NCI-H510A treated with DMSO at 0.1 percent for 48 hours (cell line): ENCODE data around the gene LY86.
A peak's percentile ranks its signal among the peaks of the same experiment; 100 is the strongest.
"Not testable (repeated sequence)": the region's sequence is repeated elsewhere in the genome, so short reads cannot be mapped to it uniquely, and the experiment has no call there.

Experiments used
- DNase-seq: peaks from one replicate; lab custom pipeline; 2025; lab: John Stamatoyannopoulos, UW

Gene LY86

DNA sequence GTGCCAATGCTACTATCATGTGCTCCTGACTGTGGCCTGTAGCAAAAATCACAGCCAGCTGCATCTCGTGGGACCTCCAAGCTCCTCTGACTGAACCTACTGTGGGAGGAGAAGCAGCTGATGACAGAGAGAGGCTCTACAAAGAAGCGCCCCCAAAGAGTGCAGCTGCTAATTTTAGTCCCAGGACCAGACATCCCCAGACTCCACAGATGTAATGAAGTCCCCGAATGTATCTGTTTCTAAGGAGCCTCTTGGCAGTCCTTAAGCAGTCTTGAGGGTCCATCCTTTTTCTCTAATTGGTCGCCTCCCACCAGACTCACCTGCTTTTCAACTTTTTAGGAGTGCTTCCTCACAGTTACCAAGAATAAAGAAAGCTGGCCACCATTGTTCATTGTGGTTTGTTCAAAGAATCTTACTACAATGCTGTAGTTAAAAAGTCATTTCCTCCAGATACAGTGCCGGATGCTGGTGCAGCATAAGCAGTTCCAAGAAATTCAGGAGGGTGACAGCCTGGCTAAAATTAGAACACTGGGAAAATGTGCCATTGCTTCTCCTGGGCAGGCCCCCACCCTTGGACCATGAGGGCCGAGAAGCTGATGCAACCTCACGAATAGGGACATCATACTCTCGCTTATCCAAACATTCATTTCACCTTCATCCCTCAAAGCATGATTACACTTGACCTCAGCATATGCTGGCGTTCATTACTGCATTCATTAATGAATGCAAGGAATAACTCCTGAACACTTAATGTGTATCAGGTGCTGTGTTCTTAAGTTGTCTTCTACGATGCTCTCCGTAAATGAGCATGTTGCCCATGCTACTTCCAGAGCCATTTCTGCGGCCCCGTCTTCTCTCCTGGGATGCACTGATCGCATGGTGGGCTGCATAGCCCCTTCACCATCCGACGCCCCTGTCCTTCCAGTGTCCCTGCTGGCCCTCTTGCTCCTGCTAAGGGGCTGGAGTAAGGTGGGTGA is 66.4 kb downstream of the LY86 start:
- no peak for DNase-seq

DNA sequence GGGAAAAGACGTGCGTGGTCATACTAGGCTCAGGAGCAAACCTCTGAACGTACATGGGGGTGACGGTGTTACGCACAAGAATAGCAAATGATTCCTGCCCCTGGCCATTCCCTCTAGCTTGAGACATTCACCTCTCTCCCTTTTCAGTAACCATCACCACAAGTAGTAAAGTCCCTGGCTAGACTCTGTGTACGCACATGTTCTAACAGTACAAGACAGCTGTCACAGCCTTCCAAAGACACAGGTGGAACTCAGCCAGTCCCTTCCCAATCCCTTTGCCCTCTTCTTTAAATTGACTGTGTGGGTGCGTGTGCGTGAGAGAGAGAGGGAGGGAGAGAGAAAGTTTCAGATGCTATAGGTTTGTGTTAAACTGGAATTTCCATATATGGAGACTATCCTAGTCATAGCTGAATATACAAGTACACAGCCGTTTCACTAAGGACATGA is 67.3 kb downstream of the LY86 start:
- DNase-seq, result no peak

GRCh38 chr6:6656287-6656686 is 67.8 kb downstream of the LY86 start:
- DNase-seq, result no peak

- no peak for DNase-seq
Measured at GRCh38 chr6:6657085-6657819, 68.7 kb downstream of the LY86 start.

DNA sequence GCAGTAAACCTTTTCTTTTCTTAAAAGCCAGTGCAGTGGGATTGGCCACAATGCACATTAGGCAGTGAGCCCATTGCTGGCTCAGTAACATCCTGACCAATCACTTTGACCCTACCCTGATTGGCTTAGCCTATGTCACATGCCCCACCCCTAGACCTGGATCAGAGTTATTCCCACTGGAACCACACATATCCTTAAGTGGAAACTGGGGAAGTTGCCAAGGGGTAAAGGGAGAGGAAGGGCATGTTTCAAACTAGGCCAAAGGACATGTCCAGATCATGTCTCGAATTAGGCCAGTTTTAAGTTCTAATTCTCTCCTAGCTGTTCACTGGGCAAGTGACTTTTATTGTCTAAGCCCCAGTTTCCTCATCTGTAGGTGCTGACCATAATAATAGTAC is 69.3 kb downstream of the LY86 start:
- DNase-seq, result no peak

GRCh38 chr6:6659600-6660327 is 71.2 kb downstream of the LY86 start:
- no peak for DNase-seq

DNA sequence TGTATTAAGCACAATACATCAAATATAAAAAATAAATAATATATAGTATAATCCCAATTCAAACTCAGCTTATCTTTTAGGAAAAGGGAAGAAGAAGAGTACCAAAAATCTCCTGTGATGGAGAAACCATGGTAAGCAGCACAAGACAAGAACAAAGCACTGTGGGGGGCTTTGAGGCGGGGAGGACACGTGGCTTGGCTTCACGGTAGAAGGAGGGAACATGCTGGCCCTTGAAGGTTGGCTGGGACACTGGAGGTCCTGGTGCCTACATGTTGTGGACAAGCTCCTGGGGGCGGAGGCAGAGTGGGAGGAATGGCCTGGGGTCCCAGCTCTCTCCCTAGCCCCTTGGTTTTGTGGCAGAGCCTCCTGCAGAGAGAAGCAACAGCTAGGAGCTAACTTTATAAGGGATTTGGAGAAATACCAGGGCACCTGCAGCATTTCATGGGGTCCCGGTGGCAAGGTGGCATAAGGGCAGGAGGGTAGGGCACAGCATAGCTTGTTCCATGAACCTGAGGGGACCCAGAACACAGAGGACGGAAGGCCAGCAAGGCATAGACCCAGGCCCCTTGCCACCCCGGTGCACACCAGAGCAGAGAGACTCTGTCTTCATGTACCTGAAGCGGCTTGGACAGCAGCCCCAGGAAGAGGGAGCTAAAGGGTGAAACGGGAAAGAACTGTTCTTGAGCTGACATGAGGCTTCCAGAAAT is 72.0 kb downstream of the LY86 start:
- no peak for DNase-seq

- DNase-seq, result no peak
Measured at GRCh38 chr6:6661191-6661590, 72.7 kb downstream of the LY86 start.

- peak; percentile 55 for DNase-seq
Measured at GRCh38 chr6:6661684-6662083, 73.2 kb downstream of the LY86 start.

DNA sequence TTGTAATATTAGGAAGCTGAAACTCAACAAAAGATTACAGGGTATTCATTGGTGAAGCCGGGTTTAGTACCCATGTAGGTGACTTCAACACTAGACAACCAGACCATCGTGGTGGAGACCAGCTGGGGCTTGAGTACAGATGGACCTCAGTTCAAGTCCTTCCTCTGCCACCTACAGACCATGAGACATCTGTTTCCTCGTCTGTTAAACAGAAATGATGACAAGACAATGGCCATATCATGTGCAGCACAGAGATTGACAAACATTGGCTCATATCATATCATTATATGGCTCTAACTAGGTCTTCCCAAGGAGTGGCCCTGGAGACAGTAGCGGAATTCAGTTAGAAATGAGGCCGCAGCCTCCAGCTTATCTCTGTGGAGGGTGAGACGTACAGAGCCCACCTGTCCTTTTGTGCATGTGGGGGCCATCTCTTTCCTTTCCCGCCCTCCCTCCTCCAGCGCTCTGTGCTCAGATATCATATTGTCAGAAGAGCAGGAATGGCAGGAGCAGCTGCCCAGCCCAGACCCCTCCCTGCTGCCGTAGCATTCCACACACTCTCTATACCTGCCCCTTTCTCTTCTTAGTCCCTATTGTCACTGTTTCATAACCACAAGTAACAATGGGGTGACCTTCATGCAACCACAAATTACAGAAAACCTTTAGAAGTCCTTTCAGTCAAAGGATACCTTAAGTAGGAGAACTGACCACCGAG is 75.1 kb downstream of the LY86 start:
- DNase-seq, result no peak

GRCh38 chr6:6665555-6666243 is 77.2 kb downstream of the LY86 start:
- DNase-seq, result no peak

- not testable (repeated sequence) for DNase-seq
Measured at GRCh38 chr6:6670150-6670549, 81.6 kb downstream of the LY86 start.

DNA sequence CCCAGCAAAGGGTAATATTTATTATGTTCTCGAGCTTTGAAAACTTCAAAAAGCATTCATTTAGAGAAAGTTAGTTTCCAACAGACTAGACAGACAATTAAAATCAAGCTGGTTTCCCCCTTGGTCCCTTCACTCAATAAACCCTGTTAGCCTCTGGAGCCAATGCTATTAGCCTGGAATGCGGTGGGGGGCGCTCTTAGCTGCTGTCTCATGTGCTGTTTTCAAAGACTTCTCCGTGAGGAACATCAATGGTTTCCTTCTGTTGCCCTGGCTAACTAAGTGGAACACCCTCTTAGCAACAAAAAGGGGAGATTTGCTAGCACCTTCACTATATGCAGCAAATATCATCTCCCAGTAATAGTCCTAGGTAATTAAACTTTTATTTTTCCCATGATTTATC is 86.4 kb downstream of the LY86 start:
- DNase-seq, result no peak

- peak; percentile 47 for DNase-seq
Measured at GRCh38 chr6:6676910-6677441, 88.5 kb downstream of the LY86 start.

DNA sequence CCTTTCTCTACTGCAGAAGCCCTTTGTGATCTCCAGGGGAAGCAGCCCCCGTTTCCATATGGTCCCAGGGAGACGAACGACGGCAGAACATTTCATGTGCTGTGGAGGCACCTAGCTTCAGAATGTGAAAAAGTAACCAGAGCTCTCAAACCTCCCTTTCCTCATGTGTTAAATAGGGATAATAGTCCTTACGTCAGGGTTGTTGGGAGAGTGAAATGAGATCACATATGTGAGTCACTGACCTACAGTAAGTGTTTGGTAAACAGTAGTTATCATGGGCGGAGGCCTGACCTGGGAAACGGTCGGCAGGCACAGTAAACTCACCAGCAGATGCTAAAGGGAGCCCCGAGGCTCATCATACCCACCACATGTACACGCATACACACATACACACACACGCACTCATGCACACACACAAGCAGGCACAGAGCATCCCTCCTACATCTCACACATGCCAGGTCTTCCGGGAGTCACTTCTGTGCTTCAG is 89.7 kb downstream of the LY86 start:
- peak; percentile 53 for DNase-seq

DNA sequence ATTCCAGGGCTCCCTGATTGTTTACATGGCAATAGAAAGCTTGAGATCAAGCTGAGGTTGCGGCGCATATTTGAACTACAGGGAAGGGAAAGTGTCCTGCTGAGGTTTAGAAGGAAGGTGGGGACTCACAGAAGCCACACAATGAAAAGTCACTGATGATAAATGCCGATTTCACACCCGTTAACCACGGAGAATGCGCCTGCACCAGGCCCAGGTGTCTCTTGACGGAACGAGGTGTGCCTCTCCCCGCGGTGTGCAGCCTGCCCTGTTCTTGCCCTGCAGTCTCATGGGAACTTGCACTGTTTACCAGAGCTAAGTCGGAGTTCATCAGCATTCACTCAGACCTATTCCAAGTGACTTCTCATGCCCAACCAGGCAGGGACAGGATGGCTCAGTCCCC is 90.3 kb downstream of the LY86 start:
- DNase-seq, result no peak

GRCh38 chr6:6679633-6680032 is 91.1 kb downstream of the LY86 start:
- DNase-seq, result no peak

DNA sequence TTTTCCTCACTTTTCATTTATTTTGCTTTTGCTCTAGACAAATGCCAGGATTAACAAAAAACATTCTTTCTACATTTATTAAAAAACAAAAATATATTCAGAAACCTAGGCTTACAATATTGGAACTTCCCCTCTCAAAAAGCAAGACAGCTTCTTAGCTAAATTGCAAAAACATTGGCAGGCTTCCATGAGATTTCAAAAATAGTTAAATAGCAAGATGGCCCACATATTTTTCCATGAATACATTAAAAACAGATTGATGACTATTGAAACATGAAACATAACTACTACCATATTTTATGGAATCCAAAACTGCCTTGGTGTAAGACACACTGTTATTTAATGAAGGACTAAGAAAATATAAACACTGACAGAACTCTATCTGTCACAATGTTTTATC is 92.0 kb downstream of the LY86 start:
- no peak for DNase-seq

DNA sequence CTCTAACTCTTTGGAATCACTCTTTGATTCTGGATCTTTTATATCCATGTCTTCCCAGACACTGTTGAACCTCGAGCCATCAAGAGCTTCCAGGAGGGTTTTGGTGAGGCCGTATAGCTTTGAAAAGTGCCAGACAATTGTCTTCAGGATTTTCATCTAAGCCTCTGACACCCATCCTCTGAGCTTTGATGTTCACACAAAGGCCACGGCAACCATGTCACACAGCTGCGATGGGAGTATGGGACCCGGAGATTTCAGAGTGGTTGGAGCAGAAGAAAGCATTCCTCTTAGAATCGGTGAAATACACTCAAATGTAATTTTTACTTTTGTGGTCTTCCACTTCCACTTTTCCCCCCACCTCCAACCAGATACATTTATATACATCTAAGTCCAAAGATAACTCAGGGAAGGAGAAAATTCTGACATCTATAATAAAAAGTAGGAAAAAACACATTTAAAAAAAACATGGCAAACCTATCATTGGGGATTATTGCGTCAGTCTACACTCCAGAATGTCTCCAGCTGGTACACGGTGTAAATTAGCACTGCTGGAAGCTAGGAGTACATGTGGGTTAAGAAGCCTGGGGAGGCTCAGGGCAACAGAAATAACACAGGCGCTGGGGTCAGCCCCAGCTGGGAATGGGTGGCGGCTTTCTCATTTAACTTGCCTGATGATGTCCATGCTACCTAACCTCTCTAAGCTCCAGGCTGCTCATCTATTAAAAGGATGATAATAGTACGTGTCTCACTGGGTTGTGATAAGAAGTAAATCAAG is 92.7 kb downstream of the LY86 start:
- no peak for DNase-seq
